Stomach (tissue), 9 donors: ENCODE measurements around the gene NIPAL3. TPM values are rescaled to one million over a fixed set of nuclear protein-coding genes. Genes with fewer than 3 reads are reported as not detected.

Source experiments
- DNase-seq, 2 donors: peaks; one replicate each; pipeline versions ENCODE4 v3.0.0 to v3.0.0-alpha.2; 2013 to 2019
- H3K27ac ChIP-seq, 5 donors: fragments of 200-600 bp in 4 of 5; sonication (generic) in 4 of 5; one replicate each; pipeline ENCODE4 v1.5.1; 2013 to 2019; ENCODE audit warnings: mild to moderate bottlenecking in 1 of 5, moderate library complexity in 1 of 5
- H3K27me3 ChIP-seq, 3 donors: fragments of 200-600 bp; sonication (generic); one replicate each; pipeline ENCODE4 v1.5.1; 2017 to 2019; ENCODE audit warnings: mixed run types in 1 of 3
- H3K36me3 ChIP-seq, 4 donors: fragments of 200-600 bp; sonication (generic); 1 replicate in 3 of 4; 2 replicates in 1 of 4; pipeline ENCODE4 v1.5.1; 2016 to 2019
- H3K4me1 ChIP-seq, 4 donors: fragments of 200-600 bp; sonication (generic); one replicate each; pipeline ENCODE4 v1.5.1; 2016 to 2019
- H3K4me3 ChIP-seq, 4 donors: fragments of 200-600 bp; sonication (generic) in 3 of 4; one replicate each; pipeline ENCODE4 v1.5.1; 2016 to 2019; ENCODE audit warnings: mild to moderate bottlenecking in 1 of 4
- H3K9me3 ChIP-seq, 4 donors: fragments of 200-600 bp; sonication (generic); one replicate each; pipeline ENCODE4 v1.5.1; 2016 to 2019
- CTCF ChIP-seq, 7 experiments: fragments of 450-650 bp in 4 of 7; fragments of 200-600 bp in 3 of 7; sonication (generic) in 3 of 7; IDR thresholded peaks; one replicate each; pipeline ENCODE4 v1.5.1; 2016 to 2019; ENCODE audit warnings: antibody characterized with exemption in 7 of 7, control low read depth in 2 of 7, mild to moderate bottlenecking in 1 of 7
- EP300 ChIP-seq: sonication (generic); formaldehyde crosslinking; IDR thresholded peaks from one replicate; pipeline ENCODE4 v1.6.1; 2017; ENCODE audit warnings: antibody characterized with exemption
- POLR2A ChIP-seq, 4 donors: fragments of 450-650 bp; IDR thresholded peaks; one replicate each; pipeline ENCODE4 v1.6.1; 2016; ENCODE audit warnings: antibody characterized with exemption in 4 of 4, control low read depth in 2 of 4, mild to moderate bottlenecking in 1 of 4, moderate library complexity in 1 of 4
- POLR2AphosphoS5 ChIP-seq, 3 donors: sonication (generic); formaldehyde crosslinking; IDR thresholded peaks; one replicate each; pipeline ENCODE4 v1.6.1; 2016; ENCODE audit warnings: antibody characterized with exemption in 3 of 3
- WGBS, 5 donors: extraction: QIAGEN DNeasy Blood & Tissue Kit in 3 of 5; methylation state at CpG; one replicate each; pipeline versions ENCODE4 v1.1.5 to v1.1.7; 2013 to 2018; 5-methylcytosine and 5-hydroxymethylcytosine counted together
- intact Hi-C: fragments of 100-400 bp; cut with DNase I; formaldehyde crosslinking; loops from one replicate; pipeline ENCODE4 v1.15.1; 2023; ENCODE audit warnings: low total_unique reads
- polyA plus RNA-seq, 3 donors: library from polyadenylated mRNA; stranded (reverse); fragments of 200-250 nt; gene quantifications; one replicate each; pipeline ENCODE4 v1.2.3, GENCODE V29; 2013
- total RNA-seq, 5 donors: library from RNA; depleted of rRNA; stranded (reverse); fragments of >200 nt; gene quantifications; one replicate each; pipeline versions ENCODE4 v1.1.0 to v1.2.3, GENCODE V29; 2014 to 2016
- donor health status: healthy with polysubstance abuse.
- donor health status: Bipolar disorder and iron deficiency.
- donor health status: healthy.

NIPAL3 gene
- total and polyA plus RNA-seq, 8 donors, result 3.2 to 122 (median 19.1) TPM

DNA sequence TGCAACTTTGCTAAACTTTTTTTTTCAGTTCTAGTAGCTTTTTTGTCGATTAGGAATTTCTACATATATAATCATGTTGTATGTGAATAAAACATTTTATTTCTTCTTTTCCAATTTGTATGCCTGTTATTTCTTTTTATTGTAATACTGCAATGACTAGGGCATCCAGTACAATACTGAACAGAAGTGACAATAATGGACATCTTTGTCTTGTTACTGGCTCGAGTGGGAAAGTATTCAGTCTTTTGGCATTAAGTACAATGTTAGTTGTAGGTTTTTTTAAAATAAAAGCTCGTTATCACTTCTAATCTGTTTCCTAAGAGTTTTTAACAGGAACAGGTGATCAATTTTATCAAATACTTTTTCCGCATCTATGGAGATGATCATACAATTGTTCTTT, 11.8 kb upstream of the NIPAL3 start:
- no peak for DNase-seq
- no peak overlapping the region for H3K27ac ChIP-seq
- TF ChIP-seq CTCF (IDR thresholded peaks at IDR 0.05) (no peak), EP300 (no peak), POLR2A (IDR thresholded peaks at IDR 0.05) (no peak), POLR2AphosphoS5 (IDR thresholded peaks at IDR 0.05) (no peak)
- no peaks in the 10 kb centered on the region for H3K27me3 ChIP-seq
- peaks cover 0 to 11% (median 0%) of the 10 kb centered on the region in 4 donors for H3K4me1 ChIP-seq
- H3K9me3 ChIP-seq, result no peaks in the 10 kb centered on the region
- H3K4me3 ChIP-seq, result no peak overlapping the region
- 78 to 88% (median 84%) methylated on average over 4 of the region's 4 CpGs for WGBS, 5 donors
- intact Hi-C loops, result no loop called here
- peaks cover 0 to 16% (median 9%) of the 10 kb centered on the region in 4 donors for H3K36me3 ChIP-seq

DNA sequence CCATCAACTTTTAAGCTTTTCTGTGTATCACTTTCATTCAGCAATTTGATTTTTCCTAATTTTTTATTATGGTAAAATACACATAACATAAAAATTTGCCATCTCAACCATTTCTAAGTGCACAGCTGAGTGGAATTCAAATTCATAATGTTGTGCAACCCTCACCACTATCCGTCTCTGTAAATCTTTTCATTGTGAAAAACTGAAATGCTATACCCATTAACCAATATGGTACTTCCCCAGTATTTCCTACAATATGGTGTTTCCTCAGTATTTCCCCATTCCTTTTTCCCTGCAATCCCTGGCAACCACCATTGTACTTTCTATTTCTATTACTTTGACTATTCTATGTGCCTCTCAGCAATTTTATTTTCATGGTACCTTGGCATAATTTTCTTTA, 8.8 kb upstream of the NIPAL3 start:
- Histone ChIP-seq H3K4me1 (peaks cover 0 to under 1% (median 0%) of the 10 kb centered on the region in 4 donors), H3K36me3 (no peaks in the 10 kb centered on the region), H3K27ac (no peak overlapping the region), H3K9me3 (no peaks in the 10 kb centered on the region), H3K4me3 (no peak overlapping the region), H3K27me3 (no peaks in the 10 kb centered on the region)
- no peak for DNase-seq
- 86 to 96% (median 89%) methylated on average over 1 of the region's 1 CpG for WGBS, 5 donors
- no peak for TF ChIP-seq EP300
- intact Hi-C loops, result no loop called here

GRCh38 chr1:24409535-24409934, 6.1 kb upstream of the NIPAL3 start:
- intact Hi-C loops, result no loop called here
- Histone ChIP-seq H3K4me1 (peaks cover 0 to 23% (median 13%) of the 10 kb centered on the region in 4 donors), H3K9me3 (no peaks in the 10 kb centered on the region), H3K27ac (no peak overlapping the region), H3K36me3 (no peaks in the 10 kb centered on the region), H3K27me3 (no peaks in the 10 kb centered on the region), H3K4me3 (no peak overlapping the region)
- WGBS, 5 donors, result 74 to 91% (median 84%) methylated on average over 3 of the region's 3 CpGs
- TF ChIP-seq EP300 (no peak), POLR2AphosphoS5 (IDR thresholded peaks at IDR 0.05) (no peak), POLR2A (IDR thresholded peaks at IDR 0.05) (no peak), CTCF (IDR thresholded peaks at IDR 0.05) (no peak)
- DNase-seq, result no peak

DNA sequence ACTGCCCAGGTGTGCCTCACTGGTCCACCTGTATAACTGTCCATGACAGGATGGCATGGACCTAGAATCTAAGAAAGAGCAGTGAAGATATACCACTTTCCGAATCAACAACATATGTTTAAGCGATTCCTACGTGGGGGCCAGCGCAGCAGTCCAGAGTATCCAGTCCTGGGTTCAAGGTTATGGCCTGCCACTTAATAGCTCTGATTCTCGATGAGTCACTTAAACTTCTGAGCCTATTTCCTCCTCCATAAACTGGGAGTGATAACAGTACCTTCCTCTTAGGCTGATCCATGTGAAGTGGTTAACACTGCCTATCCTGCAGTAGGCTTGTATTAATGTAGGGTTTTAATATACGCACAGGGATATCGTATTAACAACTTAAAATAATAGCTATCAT, 4.9 kb upstream of the NIPAL3 start:
- H3K4me3 ChIP-seq, result no peak overlapping the region
- 89 to 96% (median 94%) methylated on average over 7 of the region's 7 CpGs for WGBS, 5 donors
- no peak for DNase-seq
- no peaks in the 10 kb centered on the region for H3K27me3 ChIP-seq
- no peak overlapping the region for H3K27ac ChIP-seq
- H3K9me3 ChIP-seq, result no peaks in the 10 kb centered on the region
- intact Hi-C loops, result no loop called here
- H3K36me3 ChIP-seq, result no peaks in the 10 kb centered on the region
- TF ChIP-seq POLR2AphosphoS5 (IDR thresholded peaks at IDR 0.05) (no peak), EP300 (no peak), POLR2A (IDR thresholded peaks at IDR 0.05) (no peak), CTCF (IDR thresholded peaks at IDR 0.05) (no peak)
- peaks cover 0 to 31% (median 19%) of the 10 kb centered on the region in 4 donors for H3K4me1 ChIP-seq

DNA sequence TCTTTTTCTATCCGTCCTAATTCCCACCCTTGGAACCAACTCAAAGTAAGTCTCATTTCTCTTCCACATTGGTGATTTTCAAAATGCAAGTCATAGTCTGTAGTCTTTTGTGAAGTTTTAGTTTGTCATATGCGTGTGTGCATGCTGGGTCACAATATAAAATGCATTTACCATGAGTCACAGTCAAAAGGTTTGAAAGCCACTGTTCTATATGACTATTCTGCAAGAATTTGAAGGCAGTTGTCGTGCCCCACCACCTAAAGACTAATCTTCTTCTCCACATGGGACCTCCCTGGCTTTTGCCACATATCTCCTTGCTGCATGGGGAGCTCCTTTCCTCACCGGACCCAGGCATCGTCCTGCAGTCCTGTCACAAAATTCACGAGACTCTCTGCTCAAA, 3.6 kb upstream of the NIPAL3 start:
- Histone ChIP-seq H3K4me1 (peaks cover 7 to 39% (median 29%) of the 10 kb centered on the region in 4 donors), H3K27me3 (no peaks in the 10 kb centered on the region), H3K9me3 (no peaks in the 10 kb centered on the region), H3K36me3 (no peaks in the 10 kb centered on the region), H3K4me3 (no peak overlapping the region), H3K27ac (no peak overlapping the region)
- intact Hi-C loops, result no loop called here
- 77 to 92% (median 82%) methylated on average over 6 of the region's 6 CpGs for WGBS, 5 donors
- TF ChIP-seq EP300 (no peak), CTCF (IDR thresholded peaks at IDR 0.05) (no peak), POLR2A (IDR thresholded peaks at IDR 0.05) (no peak), POLR2AphosphoS5 (IDR thresholded peaks at IDR 0.05) (no peak)
- DNase-seq, result no peak
